Spleen (tissue), 11 donors: ENCODE data around the gene CYRIA. TPM values are rescaled to one million over a fixed set of nuclear protein-coding genes. Genes with fewer than 3 reads are reported as not detected.

ENCODE experiments used
- DNase-seq: peaks from one replicate; pipeline ENCODE4 v3.0.0-alpha.2; 2020
- H3K27ac ChIP-seq, 8 donors: fragments of 200-600 bp; sonication (generic) in 7 of 8; 1 replicate in 4 of 8; 2 replicates in 4 of 8; pipeline versions ENCODE4 v1.5.0 to v1.8.0; 2016 to 2021; ENCODE audit warnings: inconsistent platforms in 4 of 8, mild to moderate bottlenecking in 4 of 8, moderate library complexity in 1 of 8
- H3K27me3 ChIP-seq, 7 donors: fragments of 200-600 bp; sonication (generic) in 6 of 7; replicated peaks in 1 of 7; 1 replicate in 4 of 7; 2 replicates in 3 of 7; pipeline versions ENCODE4 v1.5.0 to v1.8.0; 2016 to 2021; ENCODE audit warnings: inconsistent platforms in 3 of 7, mild to moderate bottlenecking in 1 of 7
- H3K36me3 ChIP-seq, 6 donors: fragments of 200-600 bp; sonication (generic) in 5 of 6; 1 replicate in 4 of 6; 2 replicates in 2 of 6; pipeline versions ENCODE4 v1.5.0 to v1.8.0; 2016 to 2021; ENCODE audit warnings: inconsistent platforms in 2 of 6
- H3K4me1 ChIP-seq, 6 donors: fragments of 200-600 bp; sonication (generic) in 5 of 6; 1 replicate in 3 of 6; 2 replicates in 3 of 6; pipeline versions ENCODE4 v1.5.0 to v1.8.0; 2016 to 2021; ENCODE audit warnings: inconsistent platforms in 3 of 6
- H3K4me3 ChIP-seq, 8 donors: fragments of 200-600 bp; sonication (generic) in 7 of 8; 1 replicate in 4 of 8; 2 replicates in 4 of 8; pipeline versions ENCODE4 v1.5.0 to v1.8.0; 2016 to 2021; ENCODE audit warnings: inconsistent platforms in 4 of 8, mild to moderate bottlenecking in 4 of 8, moderate library complexity in 2 of 8
- H3K9me3 ChIP-seq, 8 donors: fragments of 200-600 bp; sonication (generic) in 7 of 8; 1 replicate in 4 of 8; 2 replicates in 4 of 8; pipeline versions ENCODE4 v1.5.0 to v1.8.0; 2016 to 2021; ENCODE audit warnings: inconsistent platforms in 4 of 8
- CTCF ChIP-seq, 11 experiments: fragments of 200-600 bp in 7 of 11; fragments of 450-650 bp in 4 of 11; sonication (generic) in 4 of 11; IDR thresholded peaks in 8 of 11; conservative IDR thresholded peaks in 3 of 11; 1 replicate in 7 of 11; 2 replicates in 4 of 11; pipeline versions ENCODE4 v1.4.0 to v1.8.0; 2016 to 2021; ENCODE audit warnings: antibody characterized with exemption in 11 of 11, inconsistent platforms in 4 of 11, mild to moderate bottlenecking in 1 of 11
- POLR2A ChIP-seq, 3 donors: fragments of 450-650 bp; IDR thresholded peaks; one replicate each; pipeline ENCODE4 v1.5.1; 2017; ENCODE audit warnings: antibody characterized with exemption in 3 of 3, mild to moderate bottlenecking in 1 of 3
- POLR2AphosphoS5 ChIP-seq, 3 donors: sonication (generic); formaldehyde crosslinking; IDR thresholded peaks; one replicate each; pipeline ENCODE4 v1.5.1; 2017; ENCODE audit warnings: antibody characterized with exemption in 3 of 3
- WGBS, 5 donors: extraction: QIAGEN DNeasy Blood & Tissue Kit in 3 of 5; methylation state at CpG; one replicate each; pipeline versions ENCODE4 v1.1.5 to v1.1.7; 2013 to 2018; 5-methylcytosine and 5-hydroxymethylcytosine counted together
- intact Hi-C: fragments of 100-400 bp; cut with DNase I; formaldehyde crosslinking; loops from one replicate; pipeline ENCODE4 v1.15.0; 2023; ENCODE audit warnings: low total_unique reads
- polyA plus RNA-seq, 3 donors: library from polyadenylated mRNA; stranded (reverse); fragments of 200-250 nt; gene quantifications; one replicate each; pipeline ENCODE4 v1.2.1, GENCODE V29; 2013
- total RNA-seq, 7 donors: library from RNA; depleted of rRNA in 3 of 7; stranded (reverse); fragments of >200 nt in 3 of 7; fragmentation: NEBNext Ultra II Directional in 4 of 7; extraction: Animal tissue kit (Norgen Biotek cat#: 25700) in 4 of 7; gene quantifications; one replicate each; pipeline versions ENCODE4 v1.1.0 to v1.2.1, GENCODE V29; 2016 to 2021
- donor health status: healthy with polysubstance abuse.
- donor health status: DM: no; HTN: no; CAD: no; lungs with moderate emphysema.
- donor health status: DM: no; HTN: no; CAD: no.
- donor health status: Bipolar disorder and iron deficiency.
- donor health status: healthy.
- donor health status: DM: no; HTN: no; CAD: no.
- donor health status: DM: yes; HTN: yes; CAD: no.

Gene CYRIA
- total and polyA plus RNA-seq, 10 donors, result 11.1 to 87.9 (median 65.7) TPM

- Histone ChIP-seq H3K36me3 (no peaks in the 10 kb centered on the region), H3K9me3 (peaks cover 0 to 18% (median 13%) of the 10 kb centered on the region in 8 donors), H3K27me3 (no peaks in the 10 kb centered on the region), H3K4me3 (no peak overlapping the region), H3K27ac (no peak overlapping the region), H3K4me1 (peaks cover 0 to 8% (median 0%) of the 10 kb centered on the region in 6 donors)
- WGBS, 5 donors, result 86 to 94% (median 91%) methylated on average over 4 of the region's 4 CpGs
- TF ChIP-seq POLR2AphosphoS5 (IDR thresholded peaks at IDR 0.05) (no peak), POLR2A (IDR thresholded peaks at IDR 0.05) (no peak), CTCF (IDR thresholded peaks at IDR 0.05 in 8 of 11, conservative IDR thresholded peaks at IDR 0.05 in 3 of 11) (no peak)
- intact Hi-C loops, result no loop called here
- no peak for DNase-seq
Observed at GRCh38 chr2:16678964-16679363, 13.3 kb upstream of the CYRIA start.

GRCh38 chr2:16677875-16678274, 12.2 kb upstream of the CYRIA start:
- no peaks in the 10 kb centered on the region for H3K27me3 ChIP-seq
- intact Hi-C loops, result no loop called here
- 90 to 98% (median 92%) methylated on average over 1 of the region's 1 CpG for WGBS, 5 donors

GRCh38 chr2:16675781-16676180, 10.1 kb upstream of the CYRIA start:
- H3K4me3 ChIP-seq, result no peak overlapping the region
- H3K4me1 ChIP-seq, result peaks cover 0 to 8% (median 0%) of the 10 kb centered on the region in 6 donors
- H3K9me3 ChIP-seq, result peaks cover 0 to 18% (median 13%) of the 10 kb centered on the region in 8 donors
- intact Hi-C loops, result no loop called here
- DNase-seq, result no peak
- H3K27me3 ChIP-seq, result no peaks in the 10 kb centered on the region
- no peak overlapping the region for H3K27ac ChIP-seq
- no peaks in the 10 kb centered on the region for H3K36me3 ChIP-seq
- 86 to 98% (median 93%) methylated on average over 3 of the region's 3 CpGs for WGBS, 5 donors
- TF ChIP-seq POLR2A (IDR thresholded peaks at IDR 0.05) (no peak), POLR2AphosphoS5 (IDR thresholded peaks at IDR 0.05) (no peak), CTCF (IDR thresholded peaks at IDR 0.05 in 8 of 11, conservative IDR thresholded peaks at IDR 0.05 in 3 of 11) (no peak)

More at GRCh38 chr2:16677875-16678274, 12.2 kb upstream of the CYRIA start:
- no peak for DNase-seq
- Histone ChIP-seq H3K27ac (no peak overlapping the region), H3K4me1 (peaks cover 0 to 8% (median 0%) of the 10 kb centered on the region in 6 donors), H3K4me3 (no peak overlapping the region), H3K36me3 (no peaks in the 10 kb centered on the region), H3K9me3 (peaks cover 0 to 18% (median 13%) of the 10 kb centered on the region in 8 donors)
- TF ChIP-seq POLR2AphosphoS5 (IDR thresholded peaks at IDR 0.05), result no peak
- no peak for TF ChIP-seq CTCF (IDR thresholded peaks at IDR 0.05 in 8 of 11, conservative IDR thresholded peaks at IDR 0.05 in 3 of 11)
- TF ChIP-seq POLR2A (IDR thresholded peaks at IDR 0.05), result no peak

DNA sequence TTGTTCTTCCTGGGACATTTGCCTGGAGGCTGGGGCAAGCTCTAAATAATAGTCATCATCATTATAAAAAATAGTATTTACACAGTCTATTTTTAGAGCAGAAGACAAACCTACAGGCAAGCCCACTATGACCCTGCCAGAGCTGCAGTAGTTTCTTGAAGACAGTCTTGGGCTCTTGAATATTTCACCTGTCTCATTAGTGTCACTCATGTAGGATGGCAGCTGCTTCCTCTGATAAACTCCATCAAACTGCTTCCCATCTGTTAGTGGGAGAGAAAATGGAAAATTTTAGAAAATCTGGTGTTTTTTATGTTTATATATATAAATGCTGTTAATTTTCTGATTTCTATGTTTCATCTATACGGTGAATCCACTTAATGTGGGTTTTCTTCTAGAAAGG, 8.5 kb upstream of the CYRIA start:
- no peak for DNase-seq
- Histone ChIP-seq H3K27ac (no peak overlapping the region), H3K4me1 (no peaks in the 10 kb centered on the region), H3K9me3 (peaks cover 0 to 18% (median 13%) of the 10 kb centered on the region in 8 donors), H3K36me3 (no peaks in the 10 kb centered on the region), H3K27me3 (no peaks in the 10 kb centered on the region), H3K4me3 (no peak overlapping the region)
- 95 to 100% (median 98%) methylated on average over 1 of the region's 1 CpG for WGBS, 5 donors
- TF ChIP-seq CTCF (IDR thresholded peaks at IDR 0.05 in 8 of 11, conservative IDR thresholded peaks at IDR 0.05 in 3 of 11) (no peak), POLR2AphosphoS5 (IDR thresholded peaks at IDR 0.05) (no peak), POLR2A (IDR thresholded peaks at IDR 0.05) (no peak)
- intact Hi-C loops, result no loop called here
